HepG2 (cell line): ENCODE measurements around the gene ICOS. TPM values are rescaled to one million over a fixed set of nuclear protein-coding genes. Genes with fewer than 3 reads are reported as not detected.

Source experiments
- ATAC-seq: fragments of 200-7000 bp; cut with Tn5 transposase; 3 replicates; pipeline ENCODE4 v1.9.1; 2020; ENCODE audit warnings: mild to moderate bottlenecking, moderate library complexity
- BruUV-seq: library from RNA; stranded (reverse); fragments of 400-500 nt; replicated peaks from 2 replicates; lab custom pipeline; 2021; lab: Mats Ljungman, UMichigan
- CTCF ChIA-PET: fragments of 300-600 bp; formaldehyde crosslinking; extraction: SDS; loops from one replicate; lab custom pipeline; 2021; ENCODE audit warnings: low total read pairs, inconsistent platforms, low intra/inter-chr PET ratio; lab: Yijun Ruan, JAX
- POLR2A ChIA-PET: fragments of 350-600 bp; sonication (Branson Sonifier 250); formaldehyde crosslinking; loops from one replicate; lab custom pipeline; 2020; ENCODE audit warnings: antibody characterized with exemption, inconsistent platforms; lab: Yijun Ruan, JAX
- DNase-seq: peaks from one replicate; pipeline ENCODE4 v3.0.0-alpha.2; 2015; ENCODE audit warnings: low spot score
- FAIRE-seq: peaks from 3 replicates; lab custom pipeline; 2011; peaks lifted over from hg19 to GRCh38; lab: Jason Lieb, UNC
- H2AFZ ChIP-seq: one replicate; pipeline ENCODE4 v1.6.1; 2011; ENCODE audit warnings: low read length, inconsistent platforms
- H3K27ac ChIP-seq: fragments of 300-600 bp; 3 replicates; pipeline ENCODE4 v1.8.0; 2011; ENCODE audit warnings: mixed run types, mild to moderate bottlenecking, mixed read lengths, low read length, inconsistent platforms; ENCODE audit not compliant: insufficient read depth; ENCODE audit errors: extremely low read length
- H3K27me3 ChIP-seq, 2 experiments: fragments of 200-600 bp in 1 of 2; 2 replicates in 1 of 2; 3 replicates in 1 of 2; pipeline versions ENCODE4 v1.6.0 to v1.8.0; 2011; ENCODE audit warnings: low read length in 2 of 2, mild to moderate bottlenecking in 2 of 2, moderate library complexity in 2 of 2, inconsistent platforms in 1 of 2; ENCODE audit not compliant: insufficient read depth in 2 of 2, control insufficient read depth in 1 of 2
- H3K36me3 ChIP-seq, 2 experiments: fragments of 200-600 bp in 1 of 2; replicated peaks in 1 of 2; 2 replicates in 1 of 2; 3 replicates in 1 of 2; pipeline versions ENCODE4 v1.5.1 to v1.8.0; 2011; ENCODE audit warnings: low read length in 2 of 2, inconsistent platforms in 1 of 2; ENCODE audit not compliant: insufficient read depth in 2 of 2, control insufficient read depth in 1 of 2
- H3K4me1 ChIP-seq: 2 replicates; pipeline ENCODE4 v1.5.1; 2012; ENCODE audit warnings: low read length, inconsistent platforms; ENCODE audit not compliant: insufficient read depth
- H3K4me2 ChIP-seq: 2 replicates; pipeline ENCODE4 v1.6.0; 2011; ENCODE audit warnings: low read depth, low read length, inconsistent platforms
- H3K4me3 ChIP-seq, 3 experiments: fragments of 200-600 bp in 1 of 3; sonication (generic), shearing (Covaris generic) in 1 of 3; replicated peaks in 1 of 3; 2 replicates each; pipeline ENCODE4 v1.5.1; 2011 to 2016; ENCODE audit warnings: low read length in 3 of 3, inconsistent platforms in 2 of 3, low read depth in 2 of 3, mild to moderate bottlenecking in 2 of 3, control low read depth in 1 of 3, mixed read lengths in 1 of 3; ENCODE audit not compliant: insufficient read depth in 1 of 3
- H3K79me2 ChIP-seq: one replicate; pipeline ENCODE4 v1.6.1; 2011; ENCODE audit warnings: low read length, inconsistent platforms; ENCODE audit not compliant: insufficient read depth
- H3K9ac ChIP-seq: 2 replicates; pipeline ENCODE4 v1.6.0; 2011; ENCODE audit warnings: mild to moderate bottlenecking, low read depth, low read length, inconsistent platforms; ENCODE audit not compliant: insufficient read depth
- H3K9me3 ChIP-seq: 2 replicates; pipeline ENCODE4 v1.5.1; 2012; ENCODE audit warnings: mild to moderate bottlenecking, low read length
- H4K20me1 ChIP-seq: 2 replicates; pipeline ENCODE4 v1.6.0; 2011; ENCODE audit warnings: inconsistent platforms, mild to moderate bottlenecking, low read length, moderate library complexity; ENCODE audit not compliant: insufficient read depth
- MYNN ChIP-seq: sonication (generic); formaldehyde crosslinking; IDR thresholded peaks from 2 replicates; pipeline ENCODE4 v1.4.0; 2020; ENCODE audit warnings: mild to moderate bottlenecking, low read depth, missing genetic modification reagents
- POLR2AphosphoS5 ChIP-seq: IDR thresholded peaks from 2 replicates; pipeline ENCODE4 v1.6.1; 2012; ENCODE audit warnings: low read depth, low read length
- ZNF260 ChIP-seq: sonication (generic); formaldehyde crosslinking; IDR thresholded peaks from 2 replicates; pipeline ENCODE4 v1.4.0; 2020; ENCODE audit warnings: missing genetic modification reagents, low read depth, mild to moderate bottlenecking, borderline replicate concordance
- ZNF512 ChIP-seq: sonication (generic); formaldehyde crosslinking; IDR thresholded peaks from 2 replicates; pipeline ENCODE4 v1.4.0; 2020; ENCODE audit warnings: mild to moderate bottlenecking, missing genetic modification reagents
- WGBS: methylation state at CpG from one replicate; pipeline ENCODE4 v1.1.6; 2017; ENCODE audit warnings: low lambda C conversion rate; 5-methylcytosine and 5-hydroxymethylcytosine counted together
- in situ Hi-C: cut with HindIII; loops from 2 replicates; pipeline ENCODE4 v1.10.0; 2017; ENCODE audit warnings: low pct_unique_long_range_greater_than_20kb; ENCODE audit not compliant: extremely low pct_ligation_motif_present
- intact Hi-C: fragments of 100-400 bp; cut with micrococcal nuclease; formaldehyde crosslinking; loops from one replicate; pipeline ENCODE4 v1.10.0; 2022; ENCODE audit not compliant: unreplicated experiment
- polyA plus RNA-seq, 8 experiments: library from polyadenylated mRNA; depleted of rRNA in 3 of 8; stranded (reverse) in 7 of 8; unstranded in 1 of 8; fragments of >200 nt; fragmentation: Illumina TruSeq in 4 of 8; extraction: Trizol in 4 of 8; gene quantifications; 2 replicates each; pipeline versions ENCODE4 v1.2.1 to v1.2.3, GENCODE V29; 2011 to 2016; ENCODE audit warnings: low read depth in 4 of 8, missing spikeins in 1 of 8, mixed read lengths in 1 of 8; ENCODE audit not compliant: insufficient read depth in 1 of 8
- total RNA-seq, 5 experiments: library from RNA; depleted of rRNA; stranded (reverse); fragments of >200 nt; fragmentation: Illumina TruSeq; extraction: Trizol; gene quantifications; 2 replicates each; pipeline ENCODE4 v1.2.3, GENCODE V29; 2016; ENCODE audit warnings: low read depth in 1 of 5

ICOS gene
- total and polyA plus RNA-seq, 2 of the 13 experiments (the other 11 are each of a cell fraction or from before 2014, with no cell fraction given), result not detected

- 71% methylated on average over 1 of the region's 1 CpG for WGBS
- DNase-seq, result no peak
- no peak overlapping the region for H3K4me3 ChIP-seq
- H2AFZ ChIP-seq, result no peak overlapping the region
- H3K27ac ChIP-seq, result no peak overlapping the region
- in situ Hi-C loops (no loop called here), intact Hi-C loops (no loop called here)
- FAIRE-seq, result no peak
- H3K9me3 ChIP-seq, result no peaks in the 10 kb centered on the region
- ChIA-PET CTCF (no interaction called here), POLR2A (no interaction called here)
- no peaks in the 10 kb centered on the region for H3K36me3 ChIP-seq
- BruUV-seq, result no TSS peak
- H3K79me2 ChIP-seq, result no peaks in the 10 kb centered on the region
- ATAC-seq, result no peak
- H3K4me2 ChIP-seq, result no peak overlapping the region
- H4K20me1 ChIP-seq, result no peaks in the 10 kb centered on the region
- peaks cover 0 to 8% of the 10 kb centered on the region in 2 experiments; a peak in 1 of 5 replicates for H3K27me3 ChIP-seq
- H3K4me1 ChIP-seq, result no peaks in the 10 kb centered on the region
- no peak overlapping the region for H3K9ac ChIP-seq
- TF ChIP-seq ZNF260 (CRISPR knock-in tag) (no peak), ZNF512 (CRISPR knock-in tag) (no peak), MYNN (CRISPR knock-in tag) (no peak)
Observed at GRCh38 chr2:203937788-203938187, 1.2 kb downstream of the ICOS start.

GRCh38 chr2:203940039-203940438 lies 3.5 kb downstream of the ICOS start:
- Histone ChIP-seq H3K4me2 (no peak overlapping the region), H3K79me2 (no peaks in the 10 kb centered on the region), H3K4me3 (no peak overlapping the region), H2AFZ (no peak overlapping the region), H3K9me3 (peaks cover 11% of the 10 kb centered on the region), H4K20me1 (no peaks in the 10 kb centered on the region), H3K4me1 (no peaks in the 10 kb centered on the region), H3K36me3 (no peaks in the 10 kb centered on the region), H3K9ac (no peak overlapping the region), H3K27ac (no peak overlapping the region), H3K27me3 (no peaks in the 10 kb centered on the region; a peak in 1 of 5 replicates)
- intact Hi-C loops (no loop called here), in situ Hi-C loops (no loop called here)
- DNase-seq, result no peak
- ATAC-seq, result no peak
- no peak for FAIRE-seq
- CTCF ChIA-PET, result no interaction called here
- BruUV-seq, result no TSS peak
- no peak for TF ChIP-seq POLR2AphosphoS5
- POLR2A ChIA-PET, result no interaction called here
- WGBS, result 4% methylated on average over 4 of the region's 4 CpGs
